Measurements from ENCODE around the gene ERVFRD-1.

- TF ChIP-seq CTCF (conservative IDR thresholded peaks at IDR 0.05) (no peak), ZFX (IDR thresholded peaks at IDR 0.05) (no peak)
These were observed 28.0 kb downstream of the ERVFRD-1 start for GRCh38 chr6:11083491-11083890.

Data from C4-2B (cell line).